ENCODE results near the gene CASKIN2.

DNA sequence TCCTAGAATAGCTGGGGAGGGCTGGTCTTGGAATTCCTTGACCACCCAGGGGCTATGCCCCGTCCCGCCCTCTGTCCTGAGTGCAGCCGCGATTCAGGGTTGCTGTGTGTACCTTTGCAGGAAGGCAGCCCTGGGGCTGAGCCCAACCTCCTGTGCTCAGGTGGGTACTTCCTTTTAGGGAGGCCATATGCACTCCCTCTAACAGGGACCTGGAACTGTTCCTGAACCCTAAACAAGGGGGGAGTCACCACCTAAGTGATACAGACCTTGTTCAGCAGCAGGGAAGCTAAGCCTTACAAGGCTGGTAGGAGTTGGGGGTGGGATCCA is 34.8 kb upstream of the CASKIN2 start:
- TF ChIP-seq EZH2phosphoT487 (IDR thresholded peaks at IDR 0.05; ENCODE audit: insufficient read depth, low read depth) (no peak), EZH2 (IDR thresholded peaks at IDR 0.05; ENCODE audit: insufficient read depth, poor library complexity, severe bottlenecking) (no peak)
